Upper lobe of right lung (tissue), 1 donor: Measurements from ENCODE around the gene IQCF2. TPM values are rescaled to one million over a fixed set of nuclear protein-coding genes. Genes with fewer than 3 reads are reported as not detected.

Source experiments
- ATAC-seq: fragments of 200-7000 bp; cut with Tn5 transposase; one replicate; pipeline ENCODE4 v1.9.1; 2020; ENCODE audit warnings: mild to moderate bottlenecking, moderate library complexity
- DNase-seq: peaks from one replicate; pipeline ENCODE4 v3.0.0-alpha.2; 2020
- H3K27ac ChIP-seq: fragments of 200-600 bp; one replicate; pipeline ENCODE4 v1.8.0; 2022
- H3K27me3 ChIP-seq: fragments of 200-600 bp; one replicate; pipeline ENCODE4 v1.8.0; 2022; ENCODE audit warnings: mild to moderate bottlenecking
- H3K36me3 ChIP-seq: fragments of 200-600 bp; one replicate; pipeline ENCODE4 v1.8.0; 2022
- H3K4me1 ChIP-seq: fragments of 200-600 bp; one replicate; pipeline ENCODE4 v1.8.0; 2022
- H3K4me3 ChIP-seq: fragments of 200-600 bp; one replicate; pipeline ENCODE4 v1.8.0; 2022; ENCODE audit warnings: mild to moderate bottlenecking
- H3K9me3 ChIP-seq: fragments of 200-600 bp; one replicate; pipeline ENCODE4 v1.8.0; 2022
- CTCF ChIP-seq: fragments of 200-600 bp; IDR thresholded peaks from one replicate; pipeline ENCODE4 v1.8.0; 2022; ENCODE audit warnings: antibody characterized with exemption
- intact Hi-C: fragments of 100-400 bp; cut with DNase I; formaldehyde crosslinking; loops from one replicate; pipeline ENCODE4 v1.11.0; 2022
- total RNA-seq: library from RNA; stranded (reverse); fragmentation: NEBNext Ultra II Directional; extraction: Animal tissue kit (Norgen Biotek cat#: 25700); gene quantifications from one replicate; pipeline ENCODE4 v1.2.1, GENCODE V29; 2021
- donor health status: DM: no; HTN: yes; CAD: no; lungs with severe emphysema.

IQCF2 gene
- total RNA-seq, 1 donor from 2014 or later, result not detected

GRCh38 chr3:51817375-51817774 is 44.0 kb upstream of the IQCF2 start:
- Histone ChIP-seq H3K27me3 (no peaks in the 10 kb centered on the region), H3K9me3 (no peaks in the 10 kb centered on the region), H3K4me3 (no peak overlapping the region), H3K4me1 (no peaks in the 10 kb centered on the region), H3K27ac (no peak overlapping the region), H3K36me3 (no peaks in the 10 kb centered on the region)
- DNase-seq, result no peak
- no peak for ATAC-seq
- TF ChIP-seq CTCF, result no peak
- intact Hi-C loops, result no loop called here

- no peaks in the 10 kb centered on the region for H3K36me3 ChIP-seq
- intact Hi-C loops, result no loop called here
- no peak for TF ChIP-seq CTCF
- no peak overlapping the region for H3K27ac ChIP-seq
- H3K4me3 ChIP-seq, result no peak overlapping the region
- peaks cover 5% of the 10 kb centered on the region for H3K27me3 ChIP-seq
- no peak for DNase-seq
- H3K4me1 ChIP-seq, result no peaks in the 10 kb centered on the region
- H3K9me3 ChIP-seq, result no peaks in the 10 kb centered on the region
- ATAC-seq, result no peak
Observed at GRCh38 chr3:51819151-51819550, 42.3 kb upstream of the IQCF2 start.

GRCh38 chr3:51819709-51820406 is 41.6 kb upstream of the IQCF2 start:
- Histone ChIP-seq H3K4me1 (no peaks in the 10 kb centered on the region), H3K27ac (no peak overlapping the region), H3K9me3 (no peaks in the 10 kb centered on the region), H3K27me3 (peaks cover 5% of the 10 kb centered on the region), H3K4me3 (no peak overlapping the region), H3K36me3 (no peaks in the 10 kb centered on the region)
- no peak for DNase-seq
- intact Hi-C loops, result no loop called here
- no peak for ATAC-seq
- no peak for TF ChIP-seq CTCF

GRCh38 chr3:51828297-51828696 is 33.1 kb upstream of the IQCF2 start:
- ATAC-seq (no peak), DNase-seq (no peak)
- Histone ChIP-seq H3K4me1 (no peaks in the 10 kb centered on the region), H3K27me3 (peaks cover 5% of the 10 kb centered on the region), H3K4me3 (no peak overlapping the region), H3K27ac (no peak overlapping the region), H3K9me3 (peaks cover 4% of the 10 kb centered on the region), H3K36me3 (no peaks in the 10 kb centered on the region)
- no peak for TF ChIP-seq CTCF
- intact Hi-C loops, result no loop called here

- H3K36me3 ChIP-seq, result no peaks in the 10 kb centered on the region
- no peak for TF ChIP-seq CTCF
- intact Hi-C loops, result no loop called here
Observed at GRCh38 chr3:51830345-51830744, 31.1 kb upstream of the IQCF2 start.

More at GRCh38 chr3:51830345-51830744, 31.1 kb upstream of the IQCF2 start:
- DNase-seq, result no peak
- Histone ChIP-seq H3K27me3 (no peaks in the 10 kb centered on the region), H3K9me3 (peaks cover 4% of the 10 kb centered on the region), H3K27ac (no peak overlapping the region), H3K4me1 (no peaks in the 10 kb centered on the region), H3K4me3 (no peak overlapping the region)
- no peak for ATAC-seq
